Gastroesophageal sphincter (tissue), 4 donors: ENCODE results near the gene PRLHR. TPM values are rescaled to one million over a fixed set of nuclear protein-coding genes. Genes with fewer than 3 reads are reported as not detected.
A peak's percentile ranks its signal among the peaks of the same experiment; 100 is the strongest.

ENCODE experiments used
- ATAC-seq: fragments of 150-250 bp; one replicate; pipeline ENCODE4 v1.9.1; 2016; ENCODE audit warnings: mild to moderate bottlenecking, moderate library complexity
- H3K27ac ChIP-seq, 4 donors: fragments of 200-600 bp; sonication (generic) in 3 of 4; 1 replicate in 3 of 4; 2 replicates in 1 of 4; pipeline ENCODE4 v1.5.1; 2016 to 2019
- H3K27me3 ChIP-seq: fragments of 200-600 bp; sonication (generic); one replicate; pipeline ENCODE4 v1.5.1; 2019
- H3K36me3 ChIP-seq, 2 donors: fragments of 200-600 bp; sonication (generic); one replicate each; pipeline ENCODE4 v1.5.1; 2019; ENCODE audit warnings: control low read depth in 1 of 2
- H3K4me1 ChIP-seq, 3 donors: fragments of 200-600 bp; sonication (generic); 1 replicate in 2 of 3; 2 replicates in 1 of 3; pipeline ENCODE4 v1.5.1; 2016 to 2019; ENCODE audit warnings: control low read depth in 2 of 3
- H3K4me3 ChIP-seq, 2 donors: fragments of 200-600 bp; sonication (generic); one replicate each; pipeline ENCODE4 v1.5.1; 2019; ENCODE audit warnings: mild to moderate bottlenecking in 1 of 2, moderate library complexity in 1 of 2
- H3K9me3 ChIP-seq, 3 donors: fragments of 200-600 bp; sonication (generic); one replicate each; pipeline ENCODE4 v1.5.1; 2017 to 2019; ENCODE audit warnings: control low read depth in 2 of 3
- EP300 ChIP-seq: sonication (generic); formaldehyde crosslinking; IDR thresholded peaks from one replicate; pipeline ENCODE4 v1.6.1; 2017; ENCODE audit warnings: antibody characterized with exemption, mild to moderate bottlenecking
- POLR2A ChIP-seq, 2 donors: fragments of 450-650 bp; IDR thresholded peaks; one replicate each; pipeline ENCODE4 v1.6.1; 2017; ENCODE audit warnings: antibody characterized with exemption in 2 of 2, mild to moderate bottlenecking in 2 of 2, moderate library complexity in 1 of 2
- POLR2AphosphoS5 ChIP-seq: sonication (generic); formaldehyde crosslinking; IDR thresholded peaks from one replicate; pipeline ENCODE4 v1.6.1; 2017; ENCODE audit warnings: antibody characterized with exemption
- WGBS, 2 donors: methylation state at CpG; one replicate each; pipeline ENCODE4 v1.1.5; 2018; ENCODE audit warnings: low coverage in 1 of 2; 5-methylcytosine and 5-hydroxymethylcytosine counted together
- total RNA-seq, 4 donors: library from RNA; depleted of rRNA; stranded (reverse); fragments of >200 nt; gene quantifications; one replicate each; pipeline ENCODE4 v1.1.0, GENCODE V29; 2016
- TF ChIP-seq, protein P1 (sequence below), 4 experiments: fragments of 200-600 bp in 2 of 4; fragments of 450-650 bp in 2 of 4; sonication (generic) in 1 of 4; IDR thresholded peaks; one replicate each; pipeline ENCODE4 v1.5.1; 2017 to 2019; ENCODE audit warnings: antibody characterized with exemption in 4 of 4, mild to moderate bottlenecking in 2 of 4, moderate library complexity in 2 of 4

The PRLHR gene
- total RNA-seq, 4 donors from 2014 or later = 0.12 to 0.35 (median 0.13) TPM; not detected in 1

DNA sequence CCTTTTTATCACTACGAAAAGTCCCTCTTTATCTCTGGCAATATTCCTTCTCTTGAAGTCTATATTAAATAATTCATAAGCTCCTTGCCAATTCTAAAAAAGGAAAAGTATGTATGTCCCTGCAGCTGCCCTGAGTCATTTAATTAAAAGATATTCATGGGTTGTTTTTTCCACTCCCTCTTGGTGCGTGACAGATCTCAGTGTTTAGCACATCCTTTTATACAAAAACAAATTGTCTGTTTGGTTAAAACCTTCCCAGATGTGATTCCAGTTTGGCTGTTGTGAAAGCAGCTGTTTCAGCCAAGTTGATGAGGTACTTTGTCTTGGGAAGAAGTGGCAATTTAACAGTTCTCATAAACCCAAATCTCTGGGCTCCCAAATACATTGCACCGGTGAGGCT, 33.8 kb upstream of the PRLHR start:
- Histone ChIP-seq H3K27me3 (peaks cover 5% of the 10 kb centered on the region), H3K4me3 (no peak overlapping the region), H3K4me1 (peaks cover 3 to 18% (median 6%) of the 10 kb centered on the region in 3 donors), H3K27ac (peak overlapping the region; percentile 19 to 79 (median 66)), H3K36me3 (no peaks in the 10 kb centered on the region), H3K9me3 (no peaks in the 10 kb centered on the region)
- TF ChIP-seq POLR2AphosphoS5 (peak; percentile 70), POLR2A (IDR thresholded peaks at IDR 0.05) (no peak), EP300 (no peak)
- TF ChIP-seq, protein P1, sequence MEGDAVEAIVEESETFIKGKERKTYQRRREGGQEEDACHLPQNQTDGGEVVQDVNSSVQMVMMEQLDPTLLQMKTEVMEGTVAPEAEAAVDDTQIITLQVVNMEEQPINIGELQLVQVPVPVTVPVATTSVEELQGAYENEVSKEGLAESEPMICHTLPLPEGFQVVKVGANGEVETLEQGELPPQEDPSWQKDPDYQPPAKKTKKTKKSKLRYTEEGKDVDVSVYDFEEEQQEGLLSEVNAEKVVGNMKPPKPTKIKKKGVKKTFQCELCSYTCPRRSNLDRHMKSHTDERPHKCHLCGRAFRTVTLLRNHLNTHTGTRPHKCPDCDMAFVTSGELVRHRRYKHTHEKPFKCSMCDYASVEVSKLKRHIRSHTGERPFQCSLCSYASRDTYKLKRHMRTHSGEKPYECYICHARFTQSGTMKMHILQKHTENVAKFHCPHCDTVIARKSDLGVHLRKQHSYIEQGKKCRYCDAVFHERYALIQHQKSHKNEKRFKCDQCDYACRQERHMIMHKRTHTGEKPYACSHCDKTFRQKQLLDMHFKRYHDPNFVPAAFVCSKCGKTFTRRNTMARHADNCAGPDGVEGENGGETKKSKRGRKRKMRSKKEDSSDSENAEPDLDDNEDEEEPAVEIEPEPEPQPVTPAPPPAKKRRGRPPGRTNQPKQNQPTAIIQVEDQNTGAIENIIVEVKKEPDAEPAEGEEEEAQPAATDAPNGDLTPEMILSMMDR (IDR thresholded peaks at IDR 0.05) = no peak
- peak; percentile 82 for ATAC-seq
- 11 to 21% methylated on average over 2 to 3 of the region's 3 CpGs for WGBS, 2 donors

DNA sequence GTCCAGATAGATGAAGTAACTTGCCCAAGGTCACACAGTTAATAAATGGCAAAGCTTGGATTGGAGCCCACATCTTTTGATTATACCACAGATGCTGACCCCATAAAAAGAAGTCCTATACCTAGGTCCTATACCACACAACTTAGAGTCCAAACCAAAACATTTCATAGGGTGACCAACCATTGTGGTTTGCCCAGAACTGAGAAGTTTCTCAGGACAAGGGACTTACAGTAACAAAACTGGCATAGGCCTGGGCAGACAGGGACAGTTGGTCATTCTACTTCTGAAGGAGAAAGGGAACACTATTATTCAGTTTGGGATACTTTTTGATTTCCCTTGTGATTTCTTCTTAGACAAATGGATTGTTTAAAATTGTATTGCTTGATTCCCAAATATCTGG, 32.9 kb upstream of the PRLHR start:
- Histone ChIP-seq H3K9me3 (no peaks in the 10 kb centered on the region), H3K4me3 (no peak overlapping the region), H3K27me3 (peaks cover 5% of the 10 kb centered on the region), H3K36me3 (no peaks in the 10 kb centered on the region), H3K27ac (peak overlapping the region; percentile 59 to 79 (median 68)), H3K4me1 (peaks cover 3 to 18% (median 6%) of the 10 kb centered on the region in 3 donors)
- no peak for TF ChIP-seq POLR2A (IDR thresholded peaks at IDR 0.05)
- no peak for TF ChIP-seq EP300
- no peak for TF ChIP-seq POLR2AphosphoS5
- TF ChIP-seq, protein P1 (IDR thresholded peaks at IDR 0.05) = no peak
- ATAC-seq = no peak

DNA sequence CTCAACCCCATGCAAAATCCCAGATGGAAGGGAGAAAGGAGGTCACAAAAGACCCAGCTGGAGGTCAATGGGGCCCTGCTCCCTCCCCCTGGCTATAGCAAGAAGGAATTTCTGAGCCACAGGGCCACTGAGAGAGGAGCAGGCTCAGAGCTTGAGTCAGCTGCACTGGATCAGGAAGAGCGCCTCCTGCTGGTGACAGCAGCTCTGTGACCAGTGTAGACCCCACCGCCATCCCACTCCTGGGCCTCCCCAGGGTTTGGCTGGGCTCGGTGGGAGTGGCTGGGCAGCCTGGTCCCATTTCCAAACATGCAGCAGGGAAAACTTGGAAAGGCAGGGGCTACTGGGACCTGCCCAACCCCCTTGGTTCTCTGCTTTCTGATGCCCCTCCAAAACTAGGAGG, 31.5 kb upstream of the PRLHR start:
- Histone ChIP-seq H3K27ac (no peak overlapping the region), H3K27me3 (peaks cover 5% of the 10 kb centered on the region), H3K4me3 (no peak overlapping the region), H3K9me3 (no peaks in the 10 kb centered on the region), H3K36me3 (no peaks in the 10 kb centered on the region), H3K4me1 (peaks cover 3 to 23% (median 6%) of the 10 kb centered on the region in 3 donors)
- 90% methylated on average over 2 of the region's 3 CpGs; no CpG with 5 or more reads in 1 of the 2 donors for WGBS, 2 donors
- TF ChIP-seq POLR2A (IDR thresholded peaks at IDR 0.05) (no peak), POLR2AphosphoS5 (no peak), EP300 (no peak)
- TF ChIP-seq, protein P1 (IDR thresholded peaks at IDR 0.05) = no peak
- ATAC-seq = no peak

DNA sequence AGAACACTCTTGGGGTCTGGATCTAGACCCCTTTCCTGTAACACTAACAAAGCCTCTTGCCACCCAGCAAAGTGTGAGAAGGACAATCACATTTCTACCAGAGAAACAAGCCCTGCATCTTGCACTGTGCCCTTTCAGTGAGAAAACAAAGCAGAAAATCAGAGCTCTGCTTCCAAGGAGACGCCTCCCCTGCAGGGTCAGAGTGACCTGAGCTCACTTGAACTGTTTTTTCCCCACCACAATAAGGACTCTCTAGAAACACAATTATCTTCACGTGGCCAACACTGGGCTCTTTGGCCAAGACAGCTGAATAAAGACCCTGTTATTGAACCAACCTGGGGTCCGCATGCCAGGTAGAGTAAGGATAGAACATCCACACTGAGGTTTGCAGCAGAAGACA, 30.1 kb upstream of the PRLHR start:
- no peak for ATAC-seq
- 68 to 88% methylated on average over 3 of the region's 3 CpGs for WGBS, 2 donors
- no peak for TF ChIP-seq POLR2A (IDR thresholded peaks at IDR 0.05)
- TF ChIP-seq, protein P1 (IDR thresholded peaks at IDR 0.05) = no peak
- TF ChIP-seq POLR2AphosphoS5 = no peak
- no peak for TF ChIP-seq EP300

DNA sequence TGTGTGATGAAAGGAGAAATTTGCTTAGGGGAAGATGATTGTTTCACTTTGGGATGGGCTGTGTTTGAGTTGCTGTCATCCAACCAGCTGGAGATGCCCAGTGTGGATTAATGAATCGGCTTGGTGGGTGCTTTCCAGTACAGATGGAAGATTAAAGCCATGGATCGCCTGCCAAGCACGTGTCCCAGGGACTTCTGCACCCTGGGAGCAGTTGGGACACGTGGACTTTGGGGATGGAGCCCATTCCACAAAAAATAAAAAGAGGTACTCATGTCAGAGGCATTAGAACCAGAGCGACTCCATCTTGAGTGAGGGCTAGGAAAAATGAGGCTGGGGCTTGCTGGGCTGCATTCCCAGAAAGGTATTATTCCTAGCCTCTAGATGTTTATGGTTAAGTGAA, 29.3 kb upstream of the PRLHR start:
- WGBS, 2 donors = 30 to 56% methylated on average over 4 to 5 of the region's 5 CpGs
- H3K4me1 ChIP-seq = peaks cover 3 to 34% (median 6%) of the 10 kb centered on the region in 3 donors
- H3K27me3 ChIP-seq = peaks cover 8% of the 10 kb centered on the region
- no peak for ATAC-seq
- no peak for TF ChIP-seq EP300
- TF ChIP-seq, protein P1 (IDR thresholded peaks at IDR 0.05) = no peak
- H3K9me3 ChIP-seq = no peaks in the 10 kb centered on the region
- H3K36me3 ChIP-seq = no peaks in the 10 kb centered on the region
- H3K4me3 ChIP-seq = no peak overlapping the region
- H3K27ac ChIP-seq = no peak overlapping the region

More for the DNA sequence above, 30.1 kb upstream of the PRLHR start:
- no peak overlapping the region for H3K4me3 ChIP-seq
- H3K9me3 ChIP-seq = no peaks in the 10 kb centered on the region
- H3K27me3 ChIP-seq = peaks cover 7% of the 10 kb centered on the region
- H3K27ac ChIP-seq = peak overlapping the region in 1 of 4 donors; percentile 0
- H3K36me3 ChIP-seq = no peaks in the 10 kb centered on the region
- peaks cover 3 to 36% (median 6%) of the 10 kb centered on the region in 3 donors for H3K4me1 ChIP-seq
